Measurements from ENCODE around the gene GNPAT. TPM values are rescaled to one million over a fixed set of nuclear protein-coding genes. Genes with fewer than 3 reads are reported as not detected.

GNPAT gene
- total RNA-seq, 1 experiment from 2014 or later, result 32.8 TPM

- TF ChIP-seq ZNF232 (CRISPR knock-in tag; IDR thresholded peaks at IDR 0.05), result no peak
- TF ChIP-seq E2F1 (CRISPR knock-in tag; IDR thresholded peaks at IDR 0.05), result no peak
- peak; percentile 97 for TF ChIP-seq ZNF416 (CRISPR knock-in tag; IDR thresholded peaks at IDR 0.05)
- TF ChIP-seq E2F5 (CRISPR knock-in tag; IDR thresholded peaks at IDR 0.05), result no peak
- no peak for TF ChIP-seq CBFB (CRISPR knock-in tag; IDR thresholded peaks at IDR 0.05; ENCODE audit: low read depth)
- TF ChIP-seq ZNF423 (CRISPR knock-in tag; IDR thresholded peaks at IDR 0.05), result no peak
- TF ChIP-seq ESRRA (CRISPR knock-in tag; IDR thresholded peaks at IDR 0.05; ENCODE audit: borderline replicate concordance), result no peak
- no peak for TF ChIP-seq NR3C1 (CRISPR knock-in tag; conservative IDR thresholded peaks at IDR 0.05; ENCODE audit: low read depth)
- TF ChIP-seq ARID4B (CRISPR knock-in tag; IDR thresholded peaks at IDR 0.05; ENCODE audit: borderline replicate concordance), result no peak
- TF ChIP-seq USF1 (CRISPR knock-in tag; IDR thresholded peaks at IDR 0.05), result no peak
- TF ChIP-seq ZMAT4 (CRISPR knock-in tag; IDR thresholded peaks at IDR 0.05), result no peak
- no peak for TF ChIP-seq SMAD3 (CRISPR knock-in tag; IDR thresholded peaks at IDR 0.05; ENCODE audit: borderline replicate concordance)
- TF ChIP-seq SP1 (CRISPR knock-in tag; conservative IDR thresholded peaks at IDR 0.05), result no peak
- no peak for TF ChIP-seq ZNF425 (CRISPR knock-in tag; conservative IDR thresholded peaks at IDR 0.05)
- TF ChIP-seq HMGA2 (CRISPR knock-in tag; IDR thresholded peaks at IDR 0.05), result no peak
- no peak for TF ChIP-seq GRHL2 (CRISPR knock-in tag; IDR thresholded peaks at IDR 0.05; ENCODE audit: insufficient replicate concordance, severe bottlenecking)
- no peak for TF ChIP-seq FOXJ3 (CRISPR knock-in tag; IDR thresholded peaks at IDR 0.05; ENCODE audit: borderline replicate concordance)
- TF ChIP-seq CTCF (IDR thresholded peaks at IDR 0.05), result 0 out of 2 replicates have a peak, but pooled peaks have one; percentile 45
- peak; percentile 89 for TF ChIP-seq GTF2I (CRISPR knock-in tag; conservative IDR thresholded peaks at IDR 0.05)
- TF ChIP-seq NR1H2 (CRISPR knock-in tag; IDR thresholded peaks at IDR 0.05), result no peak
These were observed 74.9 kb downstream of the GNPAT start (continued) for GRCh38 chr1:231315887-231316286.
